Lung microvascular endothelial cell (primary cell): Measurements from ENCODE around the gene PRRC1. TPM values are rescaled to one million over a fixed set of nuclear protein-coding genes. Genes with fewer than 3 reads are reported as not detected.
A peak's percentile ranks its signal among the peaks of the same experiment; 100 is the strongest.
"Not testable (repeated sequence)": the region's sequence is repeated elsewhere in the genome, so short reads cannot be mapped to it uniquely, and the experiment has no call there.

Source experiments
- DNase-seq, 2 donors: peaks; one replicate each; pipeline versions ENCODE4 v3.0.0 to v3.0.0-alpha.2; 2010; ENCODE audit warnings: low read depth in 2 of 2
- total RNA-seq: library from RNA; depleted of rRNA; stranded (reverse); fragments of >200 nt; gene quantifications from 2 replicates; pipeline ENCODE4 v1.2.1, GENCODE V29; 2014

The PRRC1 gene
- total RNA-seq, 1 donor from 2014 or later: 28.0 TPM

DNA sequence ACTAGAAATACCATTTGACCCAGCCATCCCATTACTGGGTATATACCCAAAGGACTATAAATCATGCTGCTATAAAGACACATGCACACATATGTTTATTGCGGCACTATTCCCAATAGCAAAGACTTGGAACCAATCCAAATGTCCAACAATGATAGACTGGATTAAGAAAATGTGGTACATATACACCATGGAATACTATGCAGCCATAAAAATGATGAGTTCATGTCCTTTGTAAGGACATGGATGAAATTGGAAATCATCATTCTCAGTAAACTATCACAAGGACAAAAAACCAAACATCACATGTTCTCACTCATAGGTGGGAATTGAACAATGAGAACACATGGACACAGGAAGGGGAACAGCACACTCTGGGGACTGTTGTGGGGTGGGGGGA lies 27.8 kb downstream of the PRRC1 start:
- DNase-seq: not testable (repeated sequence)

DNA sequence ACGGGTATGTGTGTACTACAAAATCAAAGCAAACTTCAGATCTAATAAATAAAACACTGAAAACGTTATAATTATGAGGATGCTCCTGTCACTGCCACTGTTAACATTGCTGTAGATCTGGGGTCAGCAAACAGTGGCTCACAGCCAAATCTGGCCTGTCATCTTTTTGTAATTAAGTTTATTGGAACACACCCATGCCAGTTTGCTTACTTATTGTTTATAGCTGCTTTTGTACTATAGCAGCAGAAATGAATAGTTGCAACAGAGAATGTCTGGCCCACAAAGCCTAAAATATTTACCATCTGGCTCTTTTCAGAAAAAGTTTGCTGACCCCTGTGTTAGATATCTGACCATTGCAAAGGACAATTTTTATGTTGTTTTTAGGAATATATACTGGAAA lies 32.1 kb downstream of the PRRC1 start:
- no peak for DNase-seq

DNA sequence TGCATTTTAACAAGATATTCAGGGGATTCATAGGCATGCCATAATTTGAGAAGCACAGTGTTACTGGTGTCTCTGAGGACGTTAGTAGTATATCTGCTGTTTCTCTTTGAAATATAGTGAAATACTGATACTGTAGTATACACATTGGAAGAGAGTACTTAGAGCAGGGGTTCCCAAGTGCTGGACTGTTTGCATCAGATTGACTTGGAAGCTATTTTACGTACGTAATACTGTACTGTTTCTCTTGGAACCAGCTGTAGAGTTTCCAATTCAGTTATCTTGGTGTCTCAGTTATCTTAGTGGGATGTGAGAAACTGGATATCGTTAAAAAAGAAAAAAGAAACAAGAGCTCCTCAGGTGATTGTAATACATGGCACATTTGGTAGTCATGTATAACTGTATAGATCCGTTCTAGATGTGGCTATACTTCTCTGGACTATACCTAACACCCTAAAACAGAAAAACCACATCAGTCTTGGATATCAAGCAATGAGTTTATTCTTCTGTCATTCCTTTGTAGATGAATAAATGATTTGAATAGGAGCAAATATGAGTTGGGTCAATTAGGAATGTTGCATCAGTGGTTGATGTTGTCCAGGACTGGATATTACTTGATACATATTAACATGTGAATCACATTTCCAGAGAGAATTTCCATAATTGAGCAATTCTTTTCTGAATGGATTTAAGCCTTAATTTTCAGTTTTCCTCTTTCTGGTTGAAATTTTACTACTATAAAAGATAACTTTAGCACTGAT lies 33.4 kb downstream of the PRRC1 start:
- DNase-seq: no peak

DNA sequence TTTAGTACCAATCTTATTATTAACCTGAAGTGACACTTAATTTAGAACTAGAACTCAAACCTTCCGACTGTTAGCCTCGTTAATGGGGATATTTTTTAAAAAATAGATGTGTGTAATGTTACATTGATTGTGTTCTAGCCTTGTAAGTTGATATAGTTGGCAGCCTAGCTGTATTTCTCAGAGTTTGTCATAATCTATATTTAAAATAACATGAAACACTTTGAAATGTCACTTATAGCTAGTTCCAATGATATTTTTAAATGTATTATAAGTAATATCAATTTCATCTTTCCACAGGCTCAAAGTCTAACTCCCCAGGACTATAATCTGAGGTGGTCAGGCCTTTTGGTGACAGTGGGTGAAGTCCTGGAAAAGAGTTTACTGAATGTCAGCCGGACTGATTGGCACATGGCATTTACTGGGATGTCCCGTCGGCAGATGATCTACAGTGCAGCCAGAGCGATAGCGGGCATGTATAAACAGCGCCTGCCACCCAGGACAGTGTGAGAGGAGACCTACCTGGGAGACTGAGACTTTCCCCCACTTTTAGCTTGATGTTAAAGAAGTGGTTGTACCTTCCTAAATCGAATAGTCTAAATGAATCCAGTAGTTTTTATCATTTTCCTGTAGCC lies 34.1 kb downstream of the PRRC1 start:
- DNase-seq: no peak

DNA sequence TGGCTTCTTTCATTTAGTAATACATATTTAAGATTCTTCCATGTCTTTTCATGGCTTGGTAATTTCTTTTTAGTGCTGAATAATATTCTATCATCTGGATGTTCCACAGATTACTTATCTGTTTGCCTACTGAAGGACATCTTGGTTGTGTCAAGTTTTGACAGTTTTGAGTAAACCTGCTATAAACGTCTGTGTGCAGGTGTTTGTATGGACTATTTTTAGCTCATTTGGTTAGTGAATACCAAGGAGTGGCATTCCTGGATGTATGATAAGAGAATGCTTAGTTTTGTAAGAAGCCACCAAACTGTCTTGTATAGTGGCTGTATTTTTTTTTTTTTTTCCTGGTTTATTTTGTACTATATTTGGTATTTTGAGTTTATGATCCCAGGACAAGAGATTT lies 38.4 kb downstream of the PRRC1 start:
- DNase-seq: no peak

DNA sequence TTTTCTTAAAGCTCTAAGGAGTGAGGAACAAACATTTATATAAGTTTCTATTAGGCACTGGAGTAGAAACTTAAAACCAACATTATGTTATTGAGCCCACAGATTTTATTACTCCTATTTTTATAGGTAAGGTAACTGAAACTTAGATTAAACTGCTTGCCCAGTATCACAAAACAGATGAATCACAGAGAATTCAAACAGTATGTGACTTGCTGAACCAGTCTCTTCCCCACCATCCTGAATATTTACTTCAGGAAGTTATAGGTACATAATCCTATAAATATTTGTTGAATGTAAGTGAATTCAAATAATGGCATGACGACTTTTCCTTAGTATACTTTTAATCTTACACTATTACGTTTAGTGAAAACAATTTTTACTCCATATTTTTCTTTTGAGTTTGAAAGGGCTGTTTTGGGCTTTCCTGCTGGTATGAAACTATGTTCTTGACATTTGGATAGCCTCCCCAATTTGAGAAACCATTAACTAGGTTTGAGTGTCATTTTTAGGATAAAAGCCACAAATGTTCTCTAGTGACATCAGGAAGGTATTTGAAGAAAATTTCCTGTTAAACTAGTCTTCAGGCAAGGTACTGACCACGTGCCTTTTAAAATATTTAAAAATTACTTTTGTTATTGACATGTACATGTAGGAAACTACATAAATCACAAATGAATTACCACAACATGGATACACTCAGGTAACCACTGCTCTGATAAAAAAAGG lies 39.3 kb downstream of the PRRC1 start:
- no peak for DNase-seq

DNA sequence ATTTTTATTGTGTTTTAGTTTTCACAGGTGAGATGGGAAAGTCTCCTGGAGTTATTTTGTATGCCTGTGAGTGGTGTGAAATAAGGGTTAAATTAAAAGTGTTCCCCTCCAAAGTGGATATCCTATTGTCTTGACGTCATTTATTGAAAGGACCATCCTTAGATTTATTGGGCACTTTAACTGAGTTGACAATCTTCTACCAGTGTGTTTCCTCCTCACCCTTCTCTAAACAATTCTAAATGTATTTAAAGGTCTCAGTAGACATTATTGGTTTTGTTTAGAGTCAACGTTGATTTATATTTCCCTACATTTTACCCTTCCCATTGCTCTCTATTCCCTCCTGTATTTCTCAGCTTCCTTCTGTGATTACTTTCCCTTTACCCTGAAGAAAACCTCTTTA lies 40.8 kb downstream of the PRRC1 start:
- DNase-seq: no peak

DNA sequence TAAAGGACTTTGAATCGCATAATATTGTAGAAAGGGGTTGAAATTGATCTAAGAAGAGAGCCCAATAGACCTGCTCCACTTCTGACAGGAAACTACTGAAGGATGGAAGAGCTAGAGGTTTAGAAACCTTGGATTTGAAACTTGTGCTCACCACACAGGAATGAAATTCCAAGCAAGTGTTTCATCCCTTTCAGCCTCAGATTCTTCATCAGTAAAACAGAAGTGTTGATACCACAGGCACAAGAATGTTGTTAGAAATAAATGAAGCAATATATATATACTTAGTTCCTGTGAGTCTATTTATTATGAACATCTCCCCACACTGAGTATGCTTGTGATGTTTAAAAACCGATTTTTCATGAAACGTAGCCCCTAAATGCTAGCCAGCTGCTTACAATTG lies 43.8 kb downstream of the PRRC1 start:
- DNase-seq: no peak

DNA sequence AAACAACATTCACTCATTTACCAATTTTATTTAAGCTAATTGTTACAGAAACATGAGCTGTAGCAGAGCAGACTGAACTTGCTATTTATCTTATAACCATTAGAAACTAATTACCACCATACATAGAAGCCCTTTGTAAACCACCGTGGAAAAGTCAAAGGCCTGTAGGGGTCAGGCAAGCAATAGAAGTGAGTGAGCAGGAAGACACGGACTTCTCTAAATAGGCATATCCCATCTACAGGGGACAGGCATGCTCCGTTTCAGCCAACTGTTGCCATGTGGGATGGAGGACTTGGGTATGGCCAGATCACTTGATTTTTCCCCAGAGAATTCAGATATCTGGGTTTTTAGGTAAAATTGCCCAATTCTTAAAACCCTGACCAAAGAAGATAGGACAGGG lies 44.8 kb downstream of the PRRC1 start:
- peak; percentile 3 to 7 for DNase-seq

DNA sequence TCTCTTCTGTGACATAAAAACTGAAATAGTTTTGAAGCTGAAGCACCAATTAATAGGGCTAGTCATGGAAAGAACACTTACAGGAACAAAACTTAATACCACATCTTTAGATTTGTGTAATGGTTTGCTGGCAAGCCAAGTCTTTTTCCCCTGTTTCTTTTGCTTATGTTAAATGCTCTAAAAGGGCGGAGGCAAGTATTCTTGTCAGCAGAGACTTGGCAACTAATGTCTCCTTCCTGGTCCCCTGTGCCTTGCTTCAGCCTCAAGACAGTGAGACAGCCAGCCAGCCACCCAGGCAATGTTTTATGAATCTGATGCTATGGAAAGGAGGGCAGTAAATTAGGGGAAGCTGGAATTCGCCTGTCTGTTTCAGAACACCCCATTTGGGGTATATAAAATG lies 45.7 kb downstream of the PRRC1 start:
- no peak for DNase-seq

DNA sequence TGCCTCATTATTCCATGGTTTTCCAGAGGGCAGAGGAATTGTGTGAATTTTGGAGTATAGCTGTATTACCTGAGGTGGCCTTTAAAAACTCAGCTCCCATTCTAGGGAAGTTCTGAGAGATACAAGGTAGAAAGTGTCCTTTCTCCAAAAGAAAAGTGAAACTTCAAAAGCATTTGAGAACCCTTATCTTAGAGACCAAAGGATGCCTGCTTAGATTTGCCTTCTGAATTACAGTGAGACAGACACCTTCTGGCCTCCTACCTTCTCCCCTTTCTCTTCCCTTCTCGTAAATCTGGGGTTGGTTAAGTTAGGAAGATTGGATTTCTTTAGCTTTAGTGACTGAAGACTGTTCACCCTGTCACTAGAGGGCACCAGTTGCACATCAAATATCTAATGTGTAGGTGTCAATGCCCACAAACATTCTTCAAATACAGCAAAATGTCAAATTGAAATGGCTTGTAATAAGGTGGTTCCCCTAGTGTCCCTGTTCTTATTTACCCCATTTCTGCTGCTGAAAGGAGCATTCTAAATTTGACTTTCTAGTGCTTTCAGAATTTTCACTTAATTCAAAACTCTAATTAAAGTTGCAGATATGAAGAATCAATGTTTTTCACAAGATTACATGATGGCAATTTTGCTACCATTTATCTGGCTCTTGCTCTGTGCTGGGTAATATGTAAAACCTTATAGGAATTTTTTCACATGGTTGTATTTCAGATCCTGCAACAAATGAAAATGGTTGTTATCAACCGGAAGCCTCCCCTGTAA lies 46.7 kb downstream of the PRRC1 start:
- peak; percentile 63 to 76 for DNase-seq

DNA sequence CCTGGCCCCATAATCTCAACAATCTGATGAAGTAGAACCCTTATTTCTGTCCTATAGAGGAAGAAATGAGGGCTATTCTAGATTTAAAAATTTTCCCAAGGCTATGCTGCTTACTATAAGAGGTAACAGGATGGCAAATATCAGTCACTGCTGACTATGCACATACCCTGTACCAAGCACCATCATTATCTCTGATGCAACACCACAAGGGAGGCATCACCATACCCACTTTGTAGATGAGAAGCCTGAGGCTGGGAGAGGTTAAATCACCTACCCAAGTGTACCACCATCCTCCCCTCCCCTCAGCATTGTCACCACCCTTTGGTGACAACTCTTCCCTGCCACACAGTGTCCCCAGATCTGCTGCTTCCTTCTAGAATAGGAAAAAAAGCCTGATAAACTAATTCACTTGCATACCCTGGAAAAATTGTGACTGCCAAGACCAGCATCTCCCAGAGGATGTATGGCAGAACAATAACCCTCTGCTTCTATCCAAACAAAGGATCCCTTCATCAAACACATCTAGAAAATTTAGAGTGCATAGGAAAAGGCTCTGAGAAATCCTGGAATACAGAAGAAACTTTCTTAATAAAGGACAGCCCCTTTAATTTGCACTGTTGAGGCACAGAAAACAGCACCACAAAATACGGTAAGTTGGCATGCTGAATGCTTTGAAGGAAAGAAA lies 48.3 kb downstream of the PRRC1 start:
- no peak for DNase-seq

DNA sequence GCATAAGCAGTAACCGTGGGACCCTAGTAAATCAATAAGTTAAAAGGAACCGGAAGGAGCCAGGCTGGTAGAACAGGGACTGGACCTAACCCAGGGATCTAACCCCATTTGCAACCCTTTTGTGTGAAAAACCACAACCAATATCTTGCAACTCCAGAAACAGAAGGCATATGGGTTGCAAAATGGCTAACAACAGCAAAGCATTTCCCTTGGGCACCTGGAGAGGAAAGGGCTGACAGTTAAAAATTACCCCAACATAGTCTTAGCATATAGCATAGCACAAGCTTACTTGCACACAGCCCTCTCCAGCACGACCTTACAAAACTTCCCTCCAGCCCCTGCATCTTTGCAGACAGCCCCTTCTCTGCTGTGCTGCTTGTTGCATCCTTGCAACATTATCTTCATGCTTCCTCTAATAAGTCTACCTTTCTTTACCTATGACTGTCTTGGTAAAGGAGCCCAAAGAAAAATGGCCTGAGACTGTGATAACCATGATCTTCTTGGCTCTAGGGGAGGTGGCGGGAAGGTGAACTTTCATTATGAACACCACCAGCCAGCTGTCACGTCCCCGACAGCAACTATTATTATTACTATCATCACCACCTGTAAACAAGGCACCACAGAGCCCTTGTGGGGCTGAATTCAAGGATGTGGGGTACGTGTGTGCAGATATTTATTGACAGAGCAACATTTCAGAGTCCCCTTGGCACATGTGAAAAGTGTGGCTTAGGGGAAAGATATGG lies 49.8 kb downstream of the PRRC1 start:
- DNase-seq: no peak

DNA sequence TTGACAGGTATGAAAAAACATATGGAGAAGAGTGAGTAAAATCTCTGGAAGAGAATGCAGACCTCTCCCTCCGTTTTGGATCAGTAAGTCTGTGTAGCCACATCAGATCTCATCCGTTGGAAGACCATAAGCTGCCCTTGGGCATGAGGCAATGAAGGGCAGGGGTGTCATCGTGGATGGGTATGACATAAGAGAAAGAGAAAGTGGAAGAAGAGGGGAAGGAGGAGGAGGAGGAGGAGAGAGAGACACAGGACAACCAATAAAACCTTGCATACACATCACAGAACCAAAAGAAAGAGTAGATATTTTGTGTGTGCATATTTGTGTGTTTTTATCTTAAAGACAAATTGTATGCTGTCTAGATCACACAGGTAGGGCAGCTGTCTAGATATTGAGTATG lies 50.7 kb downstream of the PRRC1 start:
- DNase-seq: no peak

DNA sequence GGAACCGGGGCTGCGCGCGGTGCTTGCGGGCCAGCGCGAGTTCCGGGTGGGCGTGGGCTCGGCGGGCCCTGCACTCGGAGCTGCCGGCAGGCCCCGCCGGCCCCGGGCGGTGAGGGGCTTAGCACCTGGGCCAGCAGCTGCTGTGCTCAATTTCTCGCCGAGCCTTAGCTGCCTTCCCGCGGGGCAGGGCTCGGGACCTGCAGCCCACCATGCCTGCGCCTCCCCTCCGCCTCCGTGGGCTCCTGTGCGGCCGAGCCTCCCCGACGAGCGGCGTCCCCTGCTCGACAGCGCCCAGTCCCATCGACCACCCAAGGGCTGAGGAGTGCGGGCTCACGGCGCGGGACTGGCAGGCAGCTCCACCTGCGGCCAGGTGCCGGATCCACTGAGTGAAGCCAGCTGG lies 52.0 kb downstream of the PRRC1 start:
- not testable (repeated sequence) for DNase-seq

DNA sequence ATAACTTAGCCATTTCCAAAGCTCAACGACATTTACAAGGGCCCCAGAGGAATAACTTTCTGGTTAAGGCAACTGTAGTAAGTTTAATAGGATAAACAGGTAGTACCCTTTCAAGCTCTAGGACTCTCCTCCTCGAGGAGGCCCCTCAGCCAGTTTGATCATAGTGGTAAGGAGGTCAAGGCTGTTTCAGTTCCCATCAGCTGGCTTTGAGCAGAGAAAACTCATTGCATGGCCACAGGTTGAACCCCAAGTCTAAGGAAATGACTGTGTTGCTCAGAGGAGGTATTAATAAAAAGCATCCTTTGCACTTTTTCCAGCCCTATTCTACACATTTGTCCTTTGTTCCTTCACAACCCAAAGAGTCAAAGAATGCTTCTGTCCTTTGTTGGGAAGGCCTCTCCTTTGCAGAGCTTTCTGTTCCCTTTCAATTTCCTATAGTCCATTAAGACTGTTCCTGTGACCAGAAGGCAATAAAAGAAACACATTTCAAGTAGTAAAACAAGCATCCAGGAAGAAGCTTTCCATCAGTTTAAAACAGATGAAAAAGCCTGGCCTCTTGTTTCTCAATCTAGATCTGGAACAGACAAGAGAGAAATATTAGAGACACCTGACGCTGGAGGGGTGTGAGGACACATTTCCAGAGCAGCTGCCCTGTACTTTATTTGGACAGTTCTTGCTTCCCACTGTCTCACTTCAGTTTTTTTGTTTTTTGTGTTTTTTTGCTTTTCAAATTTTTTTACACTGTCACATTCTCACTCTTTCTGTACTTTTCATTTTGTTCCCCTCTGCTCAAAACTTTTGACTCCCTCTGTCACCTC lies 54.1 kb downstream of the PRRC1 start:
- no peak for DNase-seq

DNA sequence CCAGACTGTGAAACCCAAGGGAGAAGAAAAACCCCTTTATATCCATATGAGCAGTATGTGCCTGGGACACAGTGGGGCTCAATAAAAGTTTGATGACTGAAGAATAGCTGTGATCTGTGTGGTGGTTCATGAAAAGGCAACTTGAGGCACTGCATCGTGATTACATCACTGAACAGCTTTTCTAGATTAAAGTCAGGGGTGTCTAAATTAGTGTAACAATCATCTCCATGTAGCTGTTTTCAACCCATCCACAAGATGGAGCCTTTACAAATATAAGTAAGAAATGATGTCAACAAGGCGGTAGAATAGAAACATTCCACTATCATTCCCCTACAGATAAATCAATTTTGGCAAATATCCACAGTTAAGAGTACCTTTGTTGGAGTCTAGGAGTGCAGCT lies 55.5 kb downstream of the PRRC1 start:
- peak in 1 of 2 donors; percentile 3 for DNase-seq

DNA sequence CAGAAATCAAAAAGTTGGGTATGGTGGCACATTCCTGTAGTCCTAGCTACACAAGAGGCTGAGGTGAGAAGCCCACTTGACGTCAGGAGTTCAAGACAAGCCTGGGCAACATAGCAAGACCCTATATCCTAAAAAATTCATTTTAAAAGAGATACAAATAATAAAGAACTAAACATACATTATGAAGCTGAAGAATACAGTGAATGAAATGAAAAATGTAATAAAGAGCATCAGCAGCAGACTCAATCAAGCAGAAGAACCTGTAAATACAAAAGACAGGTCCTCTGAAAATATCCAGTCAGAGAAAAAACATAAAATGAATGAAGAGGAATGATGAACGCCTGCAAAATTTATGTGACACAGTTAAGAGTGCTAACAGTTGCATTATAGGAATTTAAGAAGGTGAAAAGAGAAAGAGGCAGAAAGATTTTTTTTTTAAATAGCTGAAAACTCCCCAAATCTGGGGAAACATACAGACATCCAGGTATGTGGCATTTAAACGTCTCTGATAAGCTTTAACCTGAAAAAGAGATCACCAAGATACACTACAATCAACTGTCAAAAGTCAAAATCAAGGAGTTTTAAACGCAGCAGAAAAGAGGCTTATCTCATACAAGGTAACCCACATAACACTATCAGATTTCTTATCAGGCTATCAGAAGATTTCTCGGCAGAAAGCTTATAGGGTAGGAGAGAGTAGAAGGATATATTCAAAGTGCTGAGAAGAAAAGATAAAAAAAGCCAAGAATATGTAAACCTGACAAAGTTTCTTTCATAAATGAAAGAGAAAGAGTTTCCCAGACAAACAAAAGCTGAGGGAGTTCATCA lies 57.6 kb downstream of the PRRC1 start:
- no peak for DNase-seq

DNA sequence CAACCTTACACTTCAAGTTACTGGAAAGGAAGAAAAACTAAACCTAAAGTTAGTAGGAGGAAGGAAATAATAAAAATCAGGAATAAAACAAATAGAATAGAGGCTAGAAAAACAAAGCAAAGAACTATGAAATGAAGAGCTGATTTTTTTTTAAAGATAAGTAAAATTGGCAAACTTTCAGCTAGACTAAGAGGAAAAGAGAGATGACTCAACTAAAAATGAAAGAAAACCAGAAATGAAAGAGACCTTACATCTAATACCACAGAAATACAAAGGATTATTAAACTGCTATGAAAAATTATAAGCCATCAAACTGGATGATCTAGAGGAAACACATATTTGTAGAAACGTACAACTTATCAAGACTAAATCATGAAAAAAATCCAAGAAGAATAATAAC lies 60.0 kb downstream of the PRRC1 start:
- peak in 1 of 2 donors; percentile 11 for DNase-seq
